Measurements from ENCODE around the gene LIMS2.

The LIMS2 gene

DNA sequence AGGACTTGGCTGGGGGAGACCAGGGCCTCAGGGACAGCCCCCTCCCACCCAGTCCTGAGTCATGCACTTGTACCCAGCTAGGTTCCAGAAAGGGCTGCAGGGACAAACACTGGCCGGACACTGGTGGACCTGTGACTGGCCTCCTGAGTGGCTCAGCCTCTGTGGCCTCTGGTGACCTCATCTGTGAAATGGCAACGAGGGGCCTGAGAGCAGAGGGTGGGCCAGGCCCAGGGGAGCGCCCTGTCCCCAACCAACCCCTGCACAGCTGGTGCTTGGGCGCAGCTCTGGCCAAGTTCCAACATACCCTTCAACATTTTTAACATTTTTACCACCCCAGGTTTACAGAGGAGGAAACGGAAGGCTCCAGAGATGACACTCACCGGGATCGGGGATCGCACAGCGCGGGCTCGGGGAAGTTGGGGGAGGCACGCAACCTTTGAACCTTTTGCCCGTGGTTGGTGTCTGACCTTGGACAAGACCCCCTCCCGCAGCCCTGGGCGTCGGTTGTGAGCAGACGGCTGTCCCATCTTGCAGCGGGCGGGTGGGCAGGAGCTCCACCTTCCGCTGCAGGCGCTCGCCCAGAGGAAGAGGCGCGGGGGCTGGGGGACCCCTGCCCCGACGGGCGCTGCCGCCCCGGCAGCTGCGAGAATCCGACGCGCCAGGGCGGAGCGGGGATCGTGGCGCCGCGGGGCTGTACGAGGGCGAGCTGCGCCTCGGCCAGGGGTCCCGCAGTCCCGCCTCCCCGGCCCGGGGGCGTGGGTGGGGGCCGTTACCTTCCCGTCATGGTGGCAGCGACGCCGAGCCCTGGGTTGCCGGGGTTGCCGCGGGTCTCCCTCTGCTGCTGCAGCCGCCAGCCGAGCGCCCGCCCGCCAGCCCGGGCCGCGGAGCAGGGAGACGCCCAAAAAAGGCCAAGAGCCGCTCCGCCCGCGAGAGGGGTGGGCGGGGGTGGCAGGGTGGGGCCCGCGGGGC, 805 bp downstream of the LIMS2 start:
- DNase-seq (ENCODE audit: low read depth in 2 of 2): no peak

DNA sequence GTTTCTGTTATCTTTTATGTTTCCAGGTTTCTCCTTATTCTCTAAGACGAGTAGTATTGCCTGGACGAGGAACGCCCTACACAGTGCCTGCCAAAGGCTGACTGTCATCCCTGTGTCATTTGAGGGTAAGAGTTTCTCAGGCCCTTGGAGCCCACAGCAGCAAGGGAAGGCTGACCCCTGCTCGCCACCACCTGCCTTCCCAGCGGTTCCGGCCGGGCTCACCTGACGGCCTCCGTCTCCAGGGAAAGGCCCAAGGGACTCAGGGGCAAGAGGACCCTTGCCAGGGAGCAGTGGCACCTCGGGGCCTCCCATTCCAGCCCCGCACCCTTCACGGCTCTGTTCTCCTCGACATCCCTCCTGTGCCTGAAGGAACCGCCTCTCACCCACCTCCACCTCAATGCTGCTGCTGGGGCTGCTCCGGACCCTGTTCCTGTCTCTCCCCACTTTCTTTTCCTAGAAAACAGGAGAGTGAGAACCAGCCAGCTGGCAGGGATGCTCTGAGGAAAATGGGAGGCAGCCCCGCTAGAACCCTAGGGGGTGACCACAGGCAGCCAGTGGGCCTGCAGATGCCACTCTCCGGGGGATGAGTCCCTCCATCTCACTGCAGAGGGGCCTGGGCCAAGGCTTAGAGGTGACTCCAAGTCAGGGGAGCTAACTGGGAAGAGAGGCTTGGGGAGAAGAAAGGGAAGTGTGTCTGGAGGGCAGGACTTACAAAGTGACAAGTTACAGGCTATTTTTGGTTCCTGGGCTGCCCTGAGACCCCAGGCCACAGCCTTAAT, 1.9 kb downstream of the LIMS2 start:
- DNase-seq (ENCODE audit: low read depth in 2 of 2): no peak

- DNase-seq (ENCODE audit: low read depth in 2 of 2): no peak
Observed at GRCh38 chr2:127672341-127673224, 2.7 kb downstream of the LIMS2 start.

DNA sequence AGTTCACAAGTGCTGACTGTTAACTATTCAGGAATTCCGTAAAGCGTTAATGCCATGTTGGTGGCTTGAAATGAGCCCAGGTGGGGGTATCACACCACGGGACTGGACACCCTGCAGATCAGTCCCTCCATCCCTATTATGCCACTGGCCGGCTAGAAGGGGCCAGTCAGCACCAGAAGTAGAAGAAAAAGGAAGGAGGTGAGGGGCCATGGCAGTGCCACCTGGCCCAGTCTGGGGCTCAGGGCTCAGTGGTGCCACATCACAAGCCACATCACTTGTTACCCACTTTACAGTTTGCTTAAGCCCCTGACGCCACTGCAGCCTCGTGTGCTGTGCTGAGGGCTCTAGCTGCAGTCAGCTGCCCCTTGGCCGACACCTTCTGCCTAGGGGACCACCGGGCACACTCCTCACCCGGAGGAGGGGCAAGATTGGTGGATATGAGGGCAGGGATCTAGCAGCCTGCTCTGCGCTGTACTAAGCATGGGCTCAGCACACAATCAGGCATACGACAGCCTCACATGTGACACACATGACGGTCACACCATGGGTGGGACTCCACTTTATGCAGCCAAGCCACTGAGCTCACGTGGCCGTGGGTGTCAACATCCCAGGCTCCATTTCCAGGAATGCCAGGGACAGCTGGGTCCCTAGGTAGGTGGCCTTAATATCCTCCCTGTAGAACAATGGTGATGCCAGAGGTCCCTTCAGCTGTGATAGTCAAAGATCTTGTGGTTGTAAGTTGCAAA, 3.6 kb downstream of the LIMS2 start:
- no peak for DNase-seq (ENCODE audit: low read depth in 2 of 2)

DNA sequence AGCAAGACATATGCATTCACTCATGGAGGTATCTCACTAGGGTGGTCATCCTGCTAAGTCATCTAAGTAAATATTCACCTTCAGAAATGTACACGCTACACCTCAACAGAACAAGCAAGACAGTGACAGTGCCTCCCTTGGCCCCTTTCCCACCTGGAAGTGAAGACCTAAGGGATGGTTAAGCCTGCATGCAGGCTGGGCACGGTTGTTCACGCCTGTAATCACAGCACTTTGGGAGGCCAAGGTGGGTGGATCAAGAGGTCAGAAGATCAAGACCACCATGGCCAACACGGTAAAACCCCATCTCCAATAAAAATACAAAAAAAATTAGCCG, 4.4 kb downstream of the LIMS2 start:
- DNase-seq (ENCODE audit: low read depth in 2 of 2): no peak

- DNase-seq (ENCODE audit: low read depth in 2 of 2): no peak
Observed at GRCh38 chr2:127670055-127670956, 5.0 kb downstream of the LIMS2 start.

- DNase-seq (ENCODE audit: low read depth in 2 of 2): no peak
Observed at GRCh38 chr2:127669056-127669455, 6.3 kb downstream of the LIMS2 start.

DNA sequence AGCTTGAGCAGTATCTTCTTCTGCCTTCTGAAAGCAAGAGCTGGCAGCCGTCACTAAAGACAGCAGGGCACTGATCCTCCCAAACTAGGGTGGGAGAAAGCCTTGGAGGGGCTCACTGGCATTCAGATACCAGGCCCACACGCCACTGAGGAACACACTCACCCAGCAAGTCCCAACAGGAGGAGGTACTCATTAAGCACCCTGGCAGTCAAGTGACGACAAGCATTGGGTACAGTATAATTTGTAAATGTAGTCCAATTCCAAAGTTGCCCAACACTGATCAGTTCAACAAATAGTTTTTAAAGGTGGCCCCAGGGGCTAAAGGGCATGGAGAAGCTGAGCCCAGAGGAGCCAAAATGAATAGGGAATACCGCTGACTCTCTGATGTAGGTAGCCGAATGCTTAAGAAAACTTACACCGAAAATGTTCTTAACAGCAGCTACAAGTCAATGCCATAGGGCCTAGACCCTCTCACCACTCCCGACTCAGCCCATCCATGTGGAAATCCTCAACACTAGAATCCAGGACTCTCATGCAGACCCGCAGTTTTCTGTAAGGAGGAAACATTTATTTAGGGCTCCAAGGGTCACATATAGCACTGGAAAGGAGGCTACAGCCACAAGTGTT, 9.9 kb downstream of the LIMS2 start:
- no peak for DNase-seq (ENCODE audit: low read depth in 2 of 2)

GRCh38 chr2:127664895-127665225, 10.5 kb downstream of the LIMS2 start:
- DNase-seq (ENCODE audit: low read depth in 2 of 2): no peak

DNA sequence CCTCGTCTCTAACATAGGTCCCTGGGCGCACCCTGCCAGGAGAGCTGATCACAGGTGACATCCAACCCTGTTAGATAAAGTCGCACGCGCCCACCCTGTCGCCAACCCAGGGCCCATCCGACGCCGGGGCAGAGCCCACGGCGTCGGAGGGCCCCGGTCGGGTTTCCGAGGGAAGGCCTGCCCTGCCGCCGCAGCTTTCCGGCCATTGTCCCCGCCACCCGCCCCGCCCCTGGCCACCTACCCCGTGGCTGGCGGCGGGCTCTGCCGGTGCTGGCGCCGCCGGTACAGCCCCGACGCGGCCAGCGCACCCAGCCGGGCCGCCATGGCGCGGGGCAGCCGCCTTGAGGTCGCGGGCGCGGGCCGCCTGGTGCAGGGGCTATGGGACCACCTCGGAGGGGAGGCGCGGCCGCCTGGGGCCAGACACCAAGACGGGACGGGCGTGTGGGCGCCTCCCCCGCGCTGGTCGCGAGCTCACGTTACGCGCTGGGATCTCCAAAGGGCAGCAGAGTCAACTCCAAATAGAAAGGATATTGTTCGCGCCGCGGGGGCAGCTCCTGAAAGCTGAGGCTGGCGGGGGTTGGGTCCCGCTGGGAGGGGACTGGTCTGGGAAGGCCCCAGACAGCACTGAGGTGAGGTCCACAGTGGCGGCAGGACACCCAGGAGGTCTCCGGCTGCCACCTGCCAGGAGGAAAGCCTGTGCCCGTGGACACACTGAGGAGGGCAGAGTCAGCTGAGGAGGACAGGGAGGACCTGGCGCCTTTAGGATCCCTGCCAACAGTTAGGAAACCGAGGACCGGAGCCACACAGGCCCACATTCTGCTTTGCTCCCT, 11.1 kb downstream of the LIMS2 start:
- no peak for DNase-seq (ENCODE audit: low read depth in 2 of 2)

- DNase-seq (ENCODE audit: low read depth in 2 of 2): no peak
Observed at GRCh38 chr2:127663566-127664064, 11.7 kb downstream of the LIMS2 start.

DNA sequence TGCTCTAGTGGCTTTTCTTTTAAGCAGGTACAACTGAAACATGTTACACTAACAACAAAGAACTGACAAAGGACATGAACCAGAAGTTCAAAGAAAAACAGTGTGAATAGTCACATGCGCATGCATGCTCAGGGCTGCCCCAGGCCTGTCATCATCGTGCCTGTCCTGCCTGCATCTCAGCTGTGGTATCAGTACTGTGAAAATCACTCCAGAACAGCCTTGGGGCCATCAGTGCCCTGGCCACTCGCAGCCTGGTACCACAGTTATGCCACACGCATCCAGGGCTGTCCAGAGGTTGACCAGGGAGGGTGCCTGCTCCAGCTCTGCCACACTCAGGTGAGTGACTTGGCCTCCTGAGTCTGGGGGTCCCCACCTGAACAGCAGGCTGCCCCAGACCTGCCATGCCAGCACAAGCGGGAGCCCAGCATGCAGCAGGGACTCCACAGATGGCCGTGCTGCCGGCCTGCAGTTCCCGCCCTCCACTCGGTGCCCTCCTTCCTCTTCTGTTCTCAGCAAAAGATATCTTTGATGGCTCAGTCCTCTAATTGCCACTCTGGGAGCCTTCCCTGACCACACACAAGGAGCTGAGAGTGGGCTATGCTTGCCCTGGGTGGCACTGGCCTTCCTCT, 12.3 kb downstream of the LIMS2 start:
- no peak for DNase-seq (ENCODE audit: low read depth in 2 of 2)

- no peak for DNase-seq (ENCODE audit: low read depth in 2 of 2)
Observed at GRCh38 chr2:127661949-127662510, 13.3 kb downstream of the LIMS2 start.

DNA sequence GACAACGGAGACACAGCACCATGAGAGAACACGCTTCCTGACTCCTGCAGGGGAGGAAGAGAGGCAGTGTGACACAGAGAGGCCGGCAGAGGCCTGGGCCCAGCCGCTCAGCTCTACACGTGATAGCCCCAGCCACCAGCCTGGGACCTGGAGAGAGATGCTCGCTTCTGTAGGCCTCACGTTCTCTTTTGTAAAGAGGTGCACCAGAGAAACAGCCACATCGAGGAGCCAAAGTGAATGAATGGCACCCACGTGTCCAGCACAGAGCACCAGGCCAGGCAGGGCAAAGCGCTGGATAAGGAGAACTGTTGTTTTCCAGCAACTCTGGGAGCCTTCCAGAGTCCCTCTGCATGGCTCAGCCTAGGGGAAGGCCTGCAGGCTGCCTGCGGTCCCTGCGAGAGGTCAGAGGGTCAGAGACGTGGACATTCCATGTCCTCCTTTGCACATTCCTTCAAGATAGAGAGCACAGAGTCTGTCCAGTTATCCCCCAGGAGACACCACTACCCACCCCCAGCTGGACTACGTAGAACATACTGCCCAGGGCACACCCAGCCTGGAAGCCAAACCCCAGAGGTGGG, 14.2 kb downstream of the LIMS2 start:
- no peak for DNase-seq (ENCODE audit: low read depth in 2 of 2)

GRCh38 chr2:127660291-127660578, 15.1 kb downstream of the LIMS2 start:
- DNase-seq (ENCODE audit: low read depth in 2 of 2): no peak

DNA sequence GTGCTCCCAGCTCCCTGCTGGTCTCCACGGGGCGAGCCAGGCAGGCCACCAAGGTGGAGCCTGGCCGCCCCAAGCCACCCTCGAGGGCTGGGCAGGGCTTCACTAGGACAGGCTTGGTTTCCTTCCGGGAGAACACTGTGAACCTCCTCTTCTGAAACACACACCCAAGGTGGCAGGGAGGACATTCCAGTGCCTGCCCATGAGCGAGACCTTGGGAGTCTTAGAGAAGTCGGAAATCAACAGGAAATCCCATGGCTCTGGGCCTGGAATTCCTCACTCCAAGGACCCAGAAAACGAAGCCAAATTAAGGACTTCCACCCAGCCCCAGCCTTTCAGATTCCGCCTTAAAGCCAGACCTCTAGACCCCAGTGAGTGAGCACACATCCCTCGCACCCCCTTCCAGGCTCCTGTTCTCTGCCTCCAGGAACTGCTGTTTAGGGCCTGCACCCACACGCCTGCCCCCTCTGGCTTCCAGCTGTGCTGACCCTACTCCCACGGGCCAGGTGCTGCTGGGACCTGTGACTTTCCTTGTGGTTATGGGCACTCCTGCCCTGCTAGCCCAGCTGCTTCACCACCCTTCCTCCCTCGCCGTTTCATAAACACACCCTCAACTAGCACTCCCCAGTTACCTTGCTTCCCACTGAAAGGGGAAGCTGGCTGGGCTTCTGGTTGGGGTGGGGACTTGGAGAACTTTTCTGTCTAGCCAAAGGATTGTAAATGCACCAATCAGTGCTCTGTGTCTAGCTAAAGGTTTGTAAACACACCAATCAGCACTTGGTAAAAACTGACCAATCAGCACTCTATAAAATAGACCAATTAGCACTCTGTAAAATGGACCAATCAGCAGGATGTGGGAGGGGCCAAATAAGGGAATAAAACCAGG, 15.7 kb downstream of the LIMS2 start:
- no peak for DNase-seq (ENCODE audit: low read depth in 2 of 2)
